Measurements from ENCODE around the gene MRPL1. TPM values are rescaled to one million over a fixed set of nuclear protein-coding genes. Genes with fewer than 3 reads are reported as not detected.

The MRPL1 gene
- total and polyA plus RNA-seq, 4 donors, result 10.5 to 20.6 (median 16.1) TPM

- Histone ChIP-seq H3K27me3 (ENCODE audit: control insufficient read depth in 4 of 4, insufficient read depth in 4 of 4, low read length in 3 of 4) (no peaks in the 10 kb centered on the region), H3K4me3 (ENCODE audit: low read depth in 1 of 3, low read length in 3 of 3) (no peak overlapping the region), H3K4me1 (ENCODE audit: control insufficient read depth in 4 of 4, insufficient read depth in 4 of 4, low read length in 3 of 4) (no peaks in the 10 kb centered on the region), H3K36me3 (ENCODE audit: control insufficient read depth in 4 of 4, insufficient read depth in 3 of 4, low read depth in 1 of 4, low read length in 3 of 4) (peaks cover 0 to 6% (median 4%) of the 10 kb centered on the region in 4 donors), H3K9ac (ENCODE audit: low read depth in 1 of 2, low read length in 2 of 2) (no peak overlapping the region), H3K9me3 (ENCODE audit: control insufficient read depth in 4 of 4, low read length in 3 of 4) (no peaks in the 10 kb centered on the region), H3K27ac (ENCODE audit: low read depth in 1 of 2, low read length in 2 of 2) (no peak overlapping the region)
- no peak for DNase-seq (ENCODE audit: low spot score)
- 86% methylated on average over 5 of the region's 5 CpGs for WGBS
- TF ChIP-seq EGR1 (IDR thresholded peaks at IDR 0.05; ENCODE audit: low read depth in 2 of 2) (no peak), ZBTB33 (IDR thresholded peaks at IDR 0.05) (no peak), NR2F2 (IDR thresholded peaks at IDR 0.05) (no peak), GABPA (IDR thresholded peaks at IDR 0.05 in 1 of 2, conservative IDR thresholded peaks at IDR 0.05 in 1 of 2) (no peak), HNF4A (conservative IDR thresholded peaks at IDR 0.05) (no peak), REST (IDR thresholded peaks at IDR 0.05) (no peak), CTCF (IDR thresholded peaks at IDR 0.05; ENCODE audit: low read depth, low read length, missing input control) (no peak), FOXA1 (IDR thresholded peaks at IDR 0.05) (no peak), TAF1 (conservative IDR thresholded peaks at IDR 0.05) (no peak), MAX (IDR thresholded peaks at IDR 0.05) (no peak), ATF3 (IDR thresholded peaks at IDR 0.05) (no peak)
These were observed 89.8 kb downstream of the MRPL1 start for GRCh38 chr4:77952457-77952856.

GRCh38 chr4:77954690-77955089 lies 92.1 kb downstream of the MRPL1 start:
- Histone ChIP-seq H3K9ac (ENCODE audit: low read depth in 1 of 2, low read length in 2 of 2) (no peak overlapping the region), H3K4me1 (ENCODE audit: control insufficient read depth in 4 of 4, insufficient read depth in 4 of 4, low read length in 3 of 4) (no peaks in the 10 kb centered on the region), H3K27me3 (ENCODE audit: control insufficient read depth in 4 of 4, insufficient read depth in 4 of 4, low read length in 3 of 4) (no peaks in the 10 kb centered on the region), H3K9me3 (ENCODE audit: control insufficient read depth in 4 of 4, low read length in 3 of 4) (no peaks in the 10 kb centered on the region), H3K36me3 (ENCODE audit: control insufficient read depth in 4 of 4, insufficient read depth in 3 of 4, low read depth in 1 of 4, low read length in 3 of 4) (peaks cover 0 to 6% (median 4%) of the 10 kb centered on the region in 4 donors), H3K27ac (ENCODE audit: low read depth in 1 of 2, low read length in 2 of 2) (no peak overlapping the region), H3K4me3 (ENCODE audit: low read depth in 1 of 3, low read length in 3 of 3) (no peak overlapping the region)
- no peak for DNase-seq (ENCODE audit: low spot score)
- 94% methylated on average over 3 of the region's 3 CpGs for WGBS
- TF ChIP-seq FOXA1 (IDR thresholded peaks at IDR 0.05) (no peak), NR2F2 (IDR thresholded peaks at IDR 0.05) (no peak), MAX (IDR thresholded peaks at IDR 0.05) (no peak), YY1 (IDR thresholded peaks at IDR 0.05) (no peak), REST (IDR thresholded peaks at IDR 0.05) (no peak), ATF3 (IDR thresholded peaks at IDR 0.05) (no peak), CTCF (IDR thresholded peaks at IDR 0.05; ENCODE audit: low read depth, low read length, missing input control) (no peak), GABPA (IDR thresholded peaks at IDR 0.05 in 1 of 2, conservative IDR thresholded peaks at IDR 0.05 in 1 of 2) (no peak), ZBTB33 (IDR thresholded peaks at IDR 0.05) (no peak)
